ENCODE data around the gene C12orf54. TPM values are rescaled to one million over a fixed set of nuclear protein-coding genes. Genes with fewer than 3 reads are reported as not detected.
"Not testable (repeated sequence)": the region's sequence is repeated elsewhere in the genome, so short reads cannot be mapped to it uniquely, and the experiment has no call there.

Gene C12orf54
- total RNA-seq: 1.5 TPM
- 0.77 TPM for polyA plus RNA-seq

DNA sequence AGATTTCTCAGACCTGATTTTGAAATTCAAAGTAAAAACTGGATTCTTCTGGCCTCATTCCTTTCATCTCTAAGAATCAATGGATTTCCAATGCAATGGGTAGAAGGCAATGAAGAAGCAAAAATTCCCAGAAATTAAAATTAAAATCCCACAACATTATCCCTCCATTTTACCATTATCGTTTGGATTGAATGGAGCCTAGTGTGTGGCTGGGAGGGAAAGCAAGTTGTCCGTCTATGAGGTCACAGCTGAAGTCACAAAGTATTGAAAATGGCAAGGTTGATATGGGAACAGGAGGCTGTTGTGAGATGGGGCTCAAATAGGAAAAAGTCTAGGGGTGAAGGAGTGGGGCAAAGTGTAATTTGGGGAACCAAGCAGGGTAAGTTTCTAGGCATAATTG is at the start of gene C12orf54:
TSS of gene C12orf54 (plus strand) at position 301 of the 400 bp plus-strand sequence. CDS start 799 bp downstream, outside the sequence.
- Histone ChIP-seq H3K36me3 (ENCODE audit: insufficient read depth) (no peaks in the 10 kb centered on the region), H3K4me3 (ENCODE audit: low read depth, low read length) (no peak within 1 kb of the TSS), H3K4me1 (ENCODE audit: insufficient read depth) (no peaks in the 10 kb centered on the region), H3K27ac (ENCODE audit: low read depth) (no peak within 1 kb of the TSS)
- no peak for DNase-seq (ENCODE audit: extremely low spot score)
- WGBS: 94% methylated on average over 2 of the region's 2 CpGs

DNA sequence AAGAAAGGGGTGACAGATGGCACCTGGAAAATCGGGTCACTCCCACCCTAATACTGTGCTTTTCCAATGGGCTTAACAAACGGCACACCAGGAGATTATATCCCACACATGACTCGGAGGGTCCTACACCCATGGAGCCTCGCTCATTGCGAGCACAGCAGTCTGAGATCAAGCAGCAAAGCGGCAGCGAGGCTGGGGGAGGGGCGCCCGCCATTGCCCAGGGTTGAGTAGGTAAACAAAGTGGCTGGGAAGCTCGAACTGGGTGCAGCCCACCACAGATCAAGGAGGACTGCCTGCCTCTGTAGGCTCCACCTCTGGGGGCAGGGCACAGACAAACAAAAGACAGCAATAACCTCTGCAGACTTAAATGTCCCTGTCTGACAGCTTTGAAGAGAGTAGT is 48.3 kb upstream of the C12orf54 start:
- not testable (repeated sequence) for H3K4me3 ChIP-seq (ENCODE audit: low read depth, low read length); H3K36me3 ChIP-seq (ENCODE audit: insufficient read depth); H3K4me1 ChIP-seq (ENCODE audit: insufficient read depth); DNase-seq (ENCODE audit: extremely low spot score); H3K27ac ChIP-seq (ENCODE audit: low read depth)
- 90% methylated on average over 10 of the region's 10 CpGs for whole genome bisulfite sequencing

DNA sequence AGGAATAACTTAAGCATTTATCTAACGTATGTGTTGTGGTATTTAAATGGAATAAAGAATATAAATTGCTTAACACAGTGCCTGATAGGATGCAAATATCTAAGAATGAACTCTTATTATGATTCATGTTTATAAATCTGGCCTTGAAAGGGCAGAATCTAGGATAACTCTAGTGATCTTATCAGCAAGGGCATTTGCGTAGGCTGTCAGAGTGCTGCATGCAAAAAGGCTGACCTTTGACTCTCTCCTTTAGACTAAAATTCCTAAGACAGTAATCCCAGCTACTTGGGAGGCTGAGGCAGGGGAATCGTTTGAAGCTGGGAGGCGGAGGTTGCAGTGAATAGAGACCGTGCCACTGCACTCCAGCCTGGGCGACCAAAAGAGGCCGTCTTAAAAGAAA is 41.2 kb upstream of the C12orf54 start:
- no peak for DNase-seq (ENCODE audit: extremely low spot score)
- 61% methylated on average over 7 of the region's 7 CpGs for WGBS
- Histone ChIP-seq H3K27ac (ENCODE audit: low read depth) (no peak overlapping the region), H3K4me3 (ENCODE audit: low read depth, low read length) (no peak overlapping the region), H3K36me3 (ENCODE audit: insufficient read depth) (no peaks in the 10 kb centered on the region), H3K4me1 (ENCODE audit: insufficient read depth) (no peaks in the 10 kb centered on the region)

GRCh38 chr12:48442179-48442847 is 40.0 kb upstream of the C12orf54 start:
- H3K4me3 ChIP-seq (ENCODE audit: low read depth, low read length): no peak overlapping the region
- no peaks in the 10 kb centered on the region for H3K4me1 ChIP-seq (ENCODE audit: insufficient read depth)
- H3K36me3 ChIP-seq (ENCODE audit: insufficient read depth): no peaks in the 10 kb centered on the region
- no peak overlapping the region for H3K27ac ChIP-seq (ENCODE audit: low read depth)
- no peak for DNase-seq (ENCODE audit: extremely low spot score)
- WGBS: 82% methylated on average over 3 of the region's 3 CpGs

GRCh38 chr12:48445538-48445937 is 36.8 kb upstream of the C12orf54 start:
- H3K4me3 ChIP-seq (ENCODE audit: low read depth, low read length): no peak overlapping the region
- WGBS: 97% methylated on average over 3 of the region's 3 CpGs

GRCh38 chr12:48446161-48446776 is 36.0 kb upstream of the C12orf54 start:
- no peaks in the 10 kb centered on the region for H3K4me1 ChIP-seq (ENCODE audit: insufficient read depth)

More at GRCh38 chr12:48445538-48445937, 36.8 kb upstream of the C12orf54 start:
- no peak for DNase-seq (ENCODE audit: extremely low spot score)
- no peaks in the 10 kb centered on the region for H3K36me3 ChIP-seq (ENCODE audit: insufficient read depth)
- no peak overlapping the region for H3K27ac ChIP-seq (ENCODE audit: low read depth)
- no peaks in the 10 kb centered on the region for H3K4me1 ChIP-seq (ENCODE audit: insufficient read depth)

DNA sequence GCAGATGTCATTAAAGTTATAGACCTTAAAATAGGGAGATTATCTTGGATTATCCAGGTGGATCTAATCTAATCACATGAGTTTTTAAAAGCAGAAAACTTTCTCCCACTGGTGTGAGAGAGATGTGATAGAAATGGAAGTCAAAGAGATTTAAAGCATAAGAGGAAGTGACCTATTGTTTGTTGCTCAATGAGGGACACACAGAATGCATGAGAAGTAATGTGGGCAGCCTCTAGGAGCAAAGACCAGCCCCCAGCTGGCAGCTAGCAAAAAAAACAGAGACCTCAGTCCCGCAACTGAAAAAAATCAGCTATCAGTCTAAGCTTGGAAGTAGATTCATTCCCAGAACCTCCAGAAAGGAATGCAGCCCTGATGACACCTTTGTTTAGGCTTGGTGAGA is 34.5 kb upstream of the C12orf54 start:
- DNase-seq (ENCODE audit: extremely low spot score): no peak
- WGBS: 85% methylated on average over 1 of the region's 1 CpG
- Histone ChIP-seq H3K4me3 (ENCODE audit: low read depth, low read length) (no peak overlapping the region), H3K36me3 (ENCODE audit: insufficient read depth) (no peaks in the 10 kb centered on the region), H3K27ac (ENCODE audit: low read depth) (no peak overlapping the region), H3K4me1 (ENCODE audit: insufficient read depth) (no peaks in the 10 kb centered on the region)

More at GRCh38 chr12:48446161-48446776, 36.0 kb upstream of the C12orf54 start:
- no peak for DNase-seq (ENCODE audit: extremely low spot score)
- Histone ChIP-seq H3K36me3 (ENCODE audit: insufficient read depth) (no peaks in the 10 kb centered on the region), H3K4me3 (ENCODE audit: low read depth, low read length) (no peak overlapping the region), H3K27ac (ENCODE audit: low read depth) (no peak overlapping the region)
- WGBS: 65% methylated on average over 4 of the region's 4 CpGs

GRCh38 chr12:48451372-48451771 is 30.9 kb upstream of the C12orf54 start:
- Histone ChIP-seq H3K4me3 (ENCODE audit: low read depth, low read length) (no peak overlapping the region), H3K27ac (ENCODE audit: low read depth) (no peak overlapping the region), H3K4me1 (ENCODE audit: insufficient read depth) (no peaks in the 10 kb centered on the region), H3K36me3 (ENCODE audit: insufficient read depth) (no peaks in the 10 kb centered on the region)
- DNase-seq (ENCODE audit: extremely low spot score): no peak
- WGBS: 72% methylated on average over 1 of the region's 1 CpG

- not testable (repeated sequence) for H3K4me1 ChIP-seq (ENCODE audit: insufficient read depth); H3K36me3 ChIP-seq (ENCODE audit: insufficient read depth); H3K4me3 ChIP-seq (ENCODE audit: low read depth, low read length); DNase-seq (ENCODE audit: extremely low spot score); H3K27ac ChIP-seq (ENCODE audit: low read depth)
- 92% methylated on average over 2 of the region's 2 CpGs for WGBS
Measured at GRCh38 chr12:48452961-48453360, 29.3 kb upstream of the C12orf54 start.

DNA sequence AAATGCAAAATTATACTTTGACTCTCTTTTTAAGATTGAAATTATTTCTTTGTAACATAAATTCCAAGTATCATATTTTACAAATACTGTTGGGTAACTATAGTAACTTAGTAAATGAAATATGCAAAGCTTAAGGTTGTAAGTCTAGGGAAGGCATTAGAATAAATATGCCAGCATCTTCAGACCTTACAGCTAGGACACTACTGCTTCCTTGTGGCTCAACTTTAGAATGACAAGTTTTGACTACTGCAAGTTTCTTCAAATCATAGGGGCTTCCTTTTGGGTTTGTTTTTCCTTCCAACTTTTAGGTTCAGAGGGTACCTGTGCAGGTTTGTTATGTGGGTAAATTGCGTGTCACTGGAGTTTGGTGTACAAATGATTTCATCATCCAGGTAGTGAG is 27.6 kb upstream of the C12orf54 start:
- Histone ChIP-seq H3K4me1 (ENCODE audit: insufficient read depth) (no peaks in the 10 kb centered on the region), H3K4me3 (ENCODE audit: low read depth, low read length) (no peak overlapping the region), H3K27ac (ENCODE audit: low read depth) (no peak overlapping the region), H3K36me3 (ENCODE audit: insufficient read depth) (no peaks in the 10 kb centered on the region)
- DNase-seq (ENCODE audit: extremely low spot score): no peak
- 81% methylated on average over 1 of the region's 1 CpG for WGBS

DNA sequence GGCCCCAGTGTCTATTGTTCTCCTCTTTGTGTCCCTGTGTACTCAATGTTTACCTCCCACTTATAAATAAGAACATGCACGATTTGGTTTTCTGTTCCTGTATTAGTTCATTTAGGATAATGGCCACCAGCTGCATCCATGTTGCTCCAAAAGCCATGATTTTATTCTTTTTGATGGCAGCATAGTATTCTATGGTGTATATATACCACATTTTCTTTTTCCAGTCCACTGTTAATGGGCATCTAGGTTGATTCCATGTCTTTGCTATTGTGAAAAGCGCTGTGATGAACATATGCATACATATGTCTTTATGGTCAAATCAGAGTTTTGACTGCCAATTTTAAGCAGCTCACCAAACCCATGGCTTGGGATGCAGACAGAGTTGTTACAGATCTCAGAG is 27.2 kb upstream of the C12orf54 start:
- Histone ChIP-seq H3K36me3 (ENCODE audit: insufficient read depth) (no peaks in the 10 kb centered on the region), H3K4me1 (ENCODE audit: insufficient read depth) (no peaks in the 10 kb centered on the region), H3K27ac (ENCODE audit: low read depth) (no peak overlapping the region), H3K4me3 (ENCODE audit: low read depth, low read length) (no peak overlapping the region)
- no peak for DNase-seq (ENCODE audit: extremely low spot score)
- WGBS: 68% methylated on average over 2 of the region's 2 CpGs

DNA sequence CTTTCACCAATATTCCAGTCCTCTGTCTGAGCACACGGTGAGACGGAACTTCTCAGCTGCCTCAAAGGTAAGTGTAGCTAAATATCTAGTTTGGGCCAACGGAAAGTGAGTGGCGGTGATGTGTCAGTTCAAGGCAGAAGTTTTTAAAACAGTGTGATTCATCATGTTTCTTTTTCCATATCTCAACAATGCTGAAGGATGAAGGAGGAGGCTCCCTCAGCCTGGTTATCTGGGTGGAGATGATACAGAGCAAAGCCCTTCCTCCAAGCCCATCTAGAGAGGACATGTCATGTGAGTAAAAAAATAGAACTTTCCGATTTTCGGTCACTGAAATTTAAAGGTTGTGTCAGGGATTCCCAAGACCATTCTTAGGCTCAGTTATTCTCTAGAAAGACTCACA is 23.0 kb upstream of the C12orf54 start:
- no peak overlapping the region for H3K4me3 ChIP-seq (ENCODE audit: low read depth, low read length)
- H3K36me3 ChIP-seq (ENCODE audit: insufficient read depth): no peaks in the 10 kb centered on the region
- H3K4me1 ChIP-seq (ENCODE audit: insufficient read depth): no peaks in the 10 kb centered on the region
- no peak overlapping the region for H3K27ac ChIP-seq (ENCODE audit: low read depth)
- DNase-seq (ENCODE audit: extremely low spot score): no peak
- WGBS: 92% methylated on average over 6 of the region's 6 CpGs

GRCh38 chr12:48469027-48469426 is 13.3 kb upstream of the C12orf54 start:
- DNase-seq (ENCODE audit: extremely low spot score); H3K27ac ChIP-seq (ENCODE audit: low read depth); H3K4me1 ChIP-seq (ENCODE audit: insufficient read depth); H3K36me3 ChIP-seq (ENCODE audit: insufficient read depth); H3K4me3 ChIP-seq (ENCODE audit: low read depth, low read length): not testable (repeated sequence)
- WGBS: 85% methylated on average over 9 of the region's 9 CpGs

DNA sequence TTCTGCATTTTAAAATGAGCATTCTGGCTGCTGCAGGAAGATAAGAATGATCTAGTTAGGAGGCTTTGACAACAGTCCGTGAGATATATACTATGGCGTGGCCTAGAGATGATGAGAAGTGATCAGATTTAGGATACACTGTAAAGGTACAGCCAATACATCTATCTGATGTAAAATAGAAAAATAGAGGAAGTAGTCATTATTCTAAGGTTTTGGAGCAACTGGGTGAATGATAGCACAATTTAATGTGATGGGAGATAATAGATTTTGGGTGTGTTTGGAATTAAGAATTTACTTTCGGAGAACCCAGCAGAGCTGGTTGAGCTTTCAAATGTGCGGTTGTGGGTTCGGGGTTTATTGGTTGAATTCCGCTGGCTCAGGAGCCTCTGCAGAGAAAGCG is 10.0 kb upstream of the C12orf54 start, which contains the start of gene ANP32D:
TSS of gene ANP32D (plus strand) at position 301 of the 400 bp plus-strand sequence. CDS start 106 bp downstream, outside the sequence.
- 95% methylated on average over 7 of the region's 7 CpGs for whole genome bisulfite sequencing
- Histone ChIP-seq H3K36me3 (ENCODE audit: insufficient read depth) (no peaks in the 10 kb centered on the region), H3K4me3 (ENCODE audit: low read depth, low read length) (no peak within 1 kb of the TSS), H3K27ac (ENCODE audit: low read depth) (no peak within 1 kb of the TSS), H3K4me1 (ENCODE audit: insufficient read depth) (no peaks in the 10 kb centered on the region)
- DNase-seq (ENCODE audit: extremely low spot score): no peak
